OCI-LY7 (cell line): ENCODE measurements around the gene MRPS12. TPM values are rescaled to one million over a fixed set of nuclear protein-coding genes. Genes with fewer than 3 reads are reported as not detected.
A peak's percentile ranks its signal among the peaks of the same experiment; 100 is the strongest.
"Not testable (repeated sequence)": the region's sequence is repeated elsewhere in the genome, so short reads cannot be mapped to it uniquely, and the experiment has no call there.

ENCODE experiments used
- Bru-seq: library from RNA; stranded (reverse); fragments of 400-500 nt; gene quantifications from one replicate; lab custom pipeline; 2021; lab: Mats Ljungman, UMichigan
- BruChase-seq, 2 experiments: library from RNA; stranded (reverse); fragments of 400-500 nt; gene quantifications; one replicate each; lab custom pipeline; 2021; lab: Mats Ljungman, UMichigan
- BruUV-seq: library from RNA; stranded (reverse); fragments of 400-500 nt; replicated peaks from 2 replicates; lab custom pipeline; 2021; lab: Mats Ljungman, UMichigan
- CTCF ChIA-PET: fragments of 300-600 bp; sonication (Branson Sonifier 250); formaldehyde crosslinking; loops from one replicate; lab custom pipeline; 2022; ENCODE audit warnings: antibody characterized with exemption; ENCODE audit not compliant: unreplicated experiment; lab: Charles Lee
- POLR2A ChIA-PET: fragments of 300-600 bp; sonication (Branson Sonifier 250); formaldehyde crosslinking; loops from one replicate; lab custom pipeline; 2022; ENCODE audit warnings: antibody characterized with exemption; lab: Charles Lee
- DNase-seq: peaks from one replicate; pipeline ENCODE4 v3.0.0-alpha.2; 2015; ENCODE audit warnings: low spot score
- H2AFZ ChIP-seq: fragments of 200-600 bp; sonication (generic), shearing (Covaris generic); 2 replicates; pipeline ENCODE4 v1.6.1; 2014; ENCODE audit warnings: mild to moderate bottlenecking, antibody characterized with exemption, low read length, moderate library complexity
- H3K27ac ChIP-seq: fragments of 200-600 bp; sonication (generic); 2 replicates; pipeline ENCODE4 v1.5.1; 2014; ENCODE audit warnings: mixed run types, low read depth, mild to moderate bottlenecking, moderate library complexity, low read length, inconsistent platforms; ENCODE audit not compliant: poor library complexity, severe bottlenecking
- H3K36me3 ChIP-seq: fragments of 200-600 bp; sonication (generic); 2 replicates; pipeline ENCODE4 v1.6.1; 2014; ENCODE audit warnings: mild to moderate bottlenecking, antibody characterized with exemption, low read length, moderate library complexity, mixed read lengths; ENCODE audit not compliant: insufficient read depth
- H3K4me1 ChIP-seq: fragments of 200-600 bp; sonication (generic); 2 replicates; pipeline ENCODE4 v1.5.1; 2014; ENCODE audit warnings: mild to moderate bottlenecking, low read length; ENCODE audit not compliant: insufficient read depth, poor library complexity, severe bottlenecking
- H3K4me2 ChIP-seq: fragments of 200-600 bp; sonication (generic); 2 replicates; pipeline ENCODE4 v1.6.1; 2014; ENCODE audit warnings: mild to moderate bottlenecking, low read length
- H3K4me3 ChIP-seq: fragments of 200-600 bp; sonication (generic); 2 replicates; pipeline ENCODE4 v1.5.1; 2014; ENCODE audit warnings: mild to moderate bottlenecking, low read depth, low read length; ENCODE audit not compliant: poor library complexity, severe bottlenecking
- H3K79me2 ChIP-seq: fragments of 200-600 bp; sonication (generic); 2 replicates; pipeline ENCODE4 v1.6.1; 2016; ENCODE audit warnings: low read depth, mild to moderate bottlenecking, low read length, moderate library complexity, mixed read lengths; ENCODE audit not compliant: insufficient read depth
- H3K9me2 ChIP-seq: fragments of 200-600 bp; sonication (generic); 2 replicates; pipeline ENCODE4 v1.6.1; 2016; ENCODE audit warnings: mild to moderate bottlenecking, low read length, mixed read lengths; ENCODE audit not compliant: insufficient read depth
- H3K9me3 ChIP-seq: fragments of 200-600 bp; sonication (generic); 2 replicates; pipeline ENCODE4 v1.6.1; 2014; ENCODE audit warnings: mild to moderate bottlenecking, mixed run types, low read length, mixed read lengths
- H4K20me1 ChIP-seq: fragments of 200-600 bp; sonication (generic); 2 replicates; pipeline ENCODE4 v1.6.1; 2014; ENCODE audit warnings: mild to moderate bottlenecking, antibody characterized with exemption, low read length, moderate library complexity, mixed read lengths; ENCODE audit not compliant: insufficient read depth
- EZH2phosphoT487 ChIP-seq: fragments of 200-600 bp; sonication (generic); IDR thresholded peaks from 2 replicates; pipeline ENCODE4 v1.6.1; 2018; ENCODE audit warnings: low read depth, borderline replicate concordance, mild to moderate bottlenecking, mixed run types, antibody characterized with exemption, low read length, moderate library complexity, mixed read lengths
- intact Hi-C: fragments of 100-400 bp; cut with micrococcal nuclease; formaldehyde crosslinking; loops from one replicate; pipeline ENCODE4 v1.10.0; 2022; ENCODE audit not compliant: unreplicated experiment
- long read RNA-seq: library from polyadenylated mRNA; stranded (forward); transcript quantifications from one replicate; pipeline ENCODE4 v2.0.0, GENCODE V29; 2022
- total RNA-seq, 2 experiments: library from RNA; depleted of rRNA in 1 of 2; stranded (reverse); fragments of >200 nt in 1 of 2; shearing (Covaris generic) in 1 of 2; gene quantifications; 2 replicates each; pipeline ENCODE4 v1.2.3, GENCODE V29; 2014 to 2022
- TF ChIP-seq, protein P1 (sequence below): fragments of 200-600 bp; sonication (generic); conservative IDR thresholded peaks from 2 replicates; pipeline ENCODE4 v1.5.1; 2014; ENCODE audit warnings: mild to moderate bottlenecking, antibody characterized with exemption, low read length, moderate library complexity, mixed read lengths

Gene MRPS12
- total RNA-seq (2014; rRNA removed; shearing (Covaris generic)) (74.6 TPM in 2 replicates), total RNA-seq (2022) (55.5 and 63.5 TPM in 2 replicates), Bru-seq, nascent RNA (percentile 67 among the genes with signal in this experiment), BruChase-seq, experiment 1, labeled RNA remaining after a 6-hour chase (percentile 63 among the genes with signal in this experiment), BruChase-seq, experiment 2, labeled RNA remaining after a 2-hour chase (percentile 77 among the genes with signal in this experiment)
- long read RNA-seq, transcript MRPS12-201 (3 exons, 1,207 nt), result major isoform, 52 of 71 reads
- long read RNA-seq, transcript MRPS12-202 (3 exons, 929 nt), result minor isoform, 8 of 71 reads
- long read RNA-seq, partial matches to known transcripts, result 6 of 71 reads
- long read RNA-seq, other reads (novel, unspliced or antisense), result 3 of 71 reads

DNA sequence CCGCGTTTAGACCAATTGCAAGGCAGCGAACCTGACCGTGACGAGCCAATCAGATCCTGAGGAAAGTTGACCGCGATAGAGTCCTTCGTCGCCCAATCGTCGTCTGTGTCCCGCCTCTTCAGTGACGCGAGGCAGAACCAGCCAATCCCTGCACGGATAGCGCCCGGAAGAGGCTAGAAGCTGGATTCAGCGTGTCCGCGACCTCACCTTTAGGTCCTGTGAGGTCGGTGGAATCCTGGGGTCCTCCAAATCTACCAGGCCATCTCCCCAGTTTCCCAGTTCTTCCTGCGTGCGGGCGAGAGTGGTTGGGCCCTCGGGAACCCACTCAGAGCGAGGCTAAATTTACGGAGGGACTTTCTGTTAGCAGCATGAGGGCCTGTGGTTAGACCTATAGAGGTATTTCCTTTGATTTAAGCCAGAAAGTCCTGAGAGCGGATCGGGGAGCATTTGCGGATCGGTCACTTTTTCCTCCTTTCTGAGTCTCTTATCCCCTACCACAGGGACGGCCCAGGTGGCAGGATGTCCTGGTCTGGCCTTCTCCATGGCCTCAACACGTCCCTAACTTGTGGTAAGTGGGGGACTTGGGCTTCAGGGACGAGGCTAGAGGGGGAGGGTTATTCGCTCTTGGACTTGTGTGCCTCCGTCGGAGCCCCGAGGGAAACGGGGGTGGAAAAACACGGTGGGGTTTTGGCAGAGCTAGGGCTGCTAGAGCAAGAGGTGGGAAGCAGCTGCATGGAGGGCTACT lies at the start of gene MRPS12:
TSS of gene MRPS12 (plus strand) at position 169 of the 745 bp plus-strand sequence. CDS start at position 520, 351 bp downstream.
- TSS peak; percentile 82 for BruUV-seq
- H3K9me2 ChIP-seq, result no peaks in the 10 kb centered on the region
- H4K20me1 ChIP-seq, result no peaks in the 10 kb centered on the region
- ChIA-PET POLR2A (interaction anchor here (0.5 to 1.4 kb wide), 5 partner anchors 28 to 1425 kb away, joined by 3 to 5 read pairs (median 3); no protein-coding TSS in a partner anchor), CTCF (interaction anchor here (0.5 to 1.9 kb wide), 6 partner anchors 31 to 503 kb away, joined by 3 to 6 read pairs (median 3); partner anchors contain the start of genes EIF3K, NFKBIB and SIRT2)
- DNase-seq, result peak; percentile 100
- H3K27ac ChIP-seq, result peak within 1 kb of the TSS; percentile 71
- peak within 1 kb of the TSS; percentile 96 for H3K4me3 ChIP-seq
- TF ChIP-seq, protein P1, sequence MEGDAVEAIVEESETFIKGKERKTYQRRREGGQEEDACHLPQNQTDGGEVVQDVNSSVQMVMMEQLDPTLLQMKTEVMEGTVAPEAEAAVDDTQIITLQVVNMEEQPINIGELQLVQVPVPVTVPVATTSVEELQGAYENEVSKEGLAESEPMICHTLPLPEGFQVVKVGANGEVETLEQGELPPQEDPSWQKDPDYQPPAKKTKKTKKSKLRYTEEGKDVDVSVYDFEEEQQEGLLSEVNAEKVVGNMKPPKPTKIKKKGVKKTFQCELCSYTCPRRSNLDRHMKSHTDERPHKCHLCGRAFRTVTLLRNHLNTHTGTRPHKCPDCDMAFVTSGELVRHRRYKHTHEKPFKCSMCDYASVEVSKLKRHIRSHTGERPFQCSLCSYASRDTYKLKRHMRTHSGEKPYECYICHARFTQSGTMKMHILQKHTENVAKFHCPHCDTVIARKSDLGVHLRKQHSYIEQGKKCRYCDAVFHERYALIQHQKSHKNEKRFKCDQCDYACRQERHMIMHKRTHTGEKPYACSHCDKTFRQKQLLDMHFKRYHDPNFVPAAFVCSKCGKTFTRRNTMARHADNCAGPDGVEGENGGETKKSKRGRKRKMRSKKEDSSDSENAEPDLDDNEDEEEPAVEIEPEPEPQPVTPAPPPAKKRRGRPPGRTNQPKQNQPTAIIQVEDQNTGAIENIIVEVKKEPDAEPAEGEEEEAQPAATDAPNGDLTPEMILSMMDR, result no peak
- no peak for TF ChIP-seq EZH2phosphoT487
- H2AFZ ChIP-seq, result peak within 1 kb of the TSS; percentile 63
- peaks cover 31% of the 10 kb centered on the region for H3K4me1 ChIP-seq
- intact Hi-C loops, result loop anchor here (1.0 to 5.0 kb wide), 6 partner anchors 80 to 529 kb away; partner anchors contain the start of gene FAM98C
- H3K9me3 ChIP-seq, result peaks cover 10% of the 10 kb centered on the region; the same call in 1 of the 2 replicates
- peak within 1 kb of the TSS; percentile 91 for H3K4me2 ChIP-seq
- peaks cover 58% of the 10 kb centered on the region for H3K36me3 ChIP-seq
- H3K79me2 ChIP-seq, result peaks cover 45% of the 10 kb centered on the region

- Histone ChIP-seq H3K4me3 (no peak overlapping the region), H3K4me1 (peaks cover 13% of the 10 kb centered on the region), H3K27ac (no peak overlapping the region), H3K9me3 (no peaks in the 10 kb centered on the region), H3K79me2 (no peaks in the 10 kb centered on the region), H3K4me2 (no peak overlapping the region), H2AFZ (no peak overlapping the region), H3K9me2 (no peaks in the 10 kb centered on the region), H3K36me3 (peaks cover under 1% of the 10 kb centered on the region; the same call in 1 of the 2 replicates), H4K20me1 (no peaks in the 10 kb centered on the region)
- POLR2A ChIA-PET, result no interaction called here
- no peak for DNase-seq
- CTCF ChIA-PET, result no interaction called here
- no TSS peak for BruUV-seq
- no peak for TF ChIP-seq EZH2phosphoT487
- TF ChIP-seq, protein P1, result no peak
- intact Hi-C loops, result no loop called here
Measured at GRCh38 chr19:38883286-38883685, 47.5 kb upstream of the MRPS12 start.

DNA sequence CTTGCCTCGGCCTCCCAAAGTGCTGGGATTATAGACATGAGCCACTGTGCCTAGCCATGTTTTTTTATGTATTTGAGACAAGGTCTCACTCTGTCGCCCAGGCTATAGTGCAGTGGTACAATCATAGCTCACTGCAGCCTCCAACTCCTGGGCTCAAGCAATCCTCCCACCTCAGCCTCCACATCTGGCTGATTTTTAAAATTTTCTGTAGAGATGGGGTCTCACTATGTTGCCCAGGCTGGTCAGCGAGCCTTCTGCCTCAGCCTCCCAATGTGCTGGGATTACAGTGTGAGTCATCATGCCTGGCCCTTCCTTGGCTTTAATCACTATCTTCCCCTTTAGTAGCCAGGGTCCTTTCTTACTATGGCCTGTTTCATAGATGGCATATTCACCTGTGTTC lies 46.1 kb upstream of the MRPS12 start:
- H3K79me2 ChIP-seq, H3K4me1 ChIP-seq, H4K20me1 ChIP-seq, H2AFZ ChIP-seq, CTCF ChIA-PET, DNase-seq, H3K36me3 ChIP-seq, H3K4me2 ChIP-seq, H3K27ac ChIP-seq, H3K4me3 ChIP-seq, H3K9me2 ChIP-seq, H3K9me3 ChIP-seq, BruUV-seq: not testable (repeated sequence)
- POLR2A ChIA-PET, result interaction anchor here (0.7 kb wide), 1 partner anchor 9 kb away, joined by 4 read pairs; no protein-coding TSS in a partner anchor
- intact Hi-C loops, result loop anchor here (5.0 kb wide), 2 partner anchors 32 to 117 kb away; no protein-coding TSS in a partner anchor
